Measurements from ENCODE around the gene ZSCAN2.
A peak's percentile ranks its signal among the peaks of the same experiment; 100 is the strongest.
"Not testable (repeated sequence)": the region's sequence is repeated elsewhere in the genome, so short reads cannot be mapped to it uniquely, and the experiment has no call there.

Gene ZSCAN2

GRCh38 chr15:84599906-84600305 is 903 bp upstream of the ZSCAN2 start:
- no peak for DNase-seq

- DNase-seq, result peak; percentile 93
Observed at GRCh38 chr15:84600331-84600686, 500 bp upstream of the ZSCAN2 start.

- DNase-seq, result peak; percentile 19
Observed at GRCh38 chr15:84601555-84601838, 688 bp downstream of the ZSCAN2 start.

- no peak for DNase-seq
Observed at GRCh38 chr15:84603630-84604379, 3.0 kb downstream of the ZSCAN2 start.

- no peak for DNase-seq
Observed at GRCh38 chr15:84604826-84605553, 4.2 kb downstream of the ZSCAN2 start.

- no peak for DNase-seq
Observed at GRCh38 chr15:84605554-84605882, 4.7 kb downstream of the ZSCAN2 start.

GRCh38 chr15:84606653-84607120 is 5.9 kb downstream of the ZSCAN2 start:
- DNase-seq, result no peak

- DNase-seq, result no peak
Observed at GRCh38 chr15:84608707-84609284, 8.0 kb downstream of the ZSCAN2 start.

GRCh38 chr15:84609818-84610525 is 9.2 kb downstream of the ZSCAN2 start:
- DNase-seq, result no peak

GRCh38 chr15:84611631-84612030 is 10.8 kb downstream of the ZSCAN2 start:
- no peak for DNase-seq

GRCh38 chr15:84616235-84616634 is 15.4 kb downstream of the ZSCAN2 start:
- DNase-seq, result no peak

GRCh38 chr15:84620626-84621025 is 19.8 kb downstream of the ZSCAN2 start:
- DNase-seq, result no peak

GRCh38 chr15:84621358-84621979 is 20.7 kb downstream of the ZSCAN2 start:
- DNase-seq, result no peak

GRCh38 chr15:84624359-84624758 is 23.6 kb downstream of the ZSCAN2 start:
- DNase-seq, result no peak

- DNase-seq, result peak; percentile 55
Observed at GRCh38 chr15:84625123-84625522, 24.3 kb downstream of the ZSCAN2 start.

GRCh38 chr15:84629033-84629432 is 28.2 kb downstream of the ZSCAN2 start:
- no peak for DNase-seq

GRCh38 chr15:84631706-84632272 is 31.0 kb downstream of the ZSCAN2 start:
- DNase-seq, result peak; percentile 22

- peak; percentile 87 for DNase-seq
Observed at GRCh38 chr15:84633311-84634227, 32.8 kb downstream of the ZSCAN2 start.

GRCh38 chr15:84634228-84634837 is 33.5 kb downstream of the ZSCAN2 start:
- DNase-seq, result peak; percentile 30

GRCh38 chr15:84638103-84638502 is 37.3 kb downstream of the ZSCAN2 start:
- DNase-seq, result peak; percentile 59

- DNase-seq, result not testable (repeated sequence)
Observed at GRCh38 chr15:84641871-84642270, 41.1 kb downstream of the ZSCAN2 start.

Measured in hematopoietic multipotent progenitor cell treated with erythropoietin and hydrocortisone succinate and interleukin-3 and kit ligand, for 6 days (in vitro differentiated cells).